Transverse colon (tissue), 4 donors: ENCODE results near the gene OAS3. TPM values are rescaled to one million over a fixed set of nuclear protein-coding genes. Genes with fewer than 3 reads are reported as not detected.

Experiments used
- DNase-seq: peaks from one replicate; pipeline ENCODE4 v3.0.0-alpha.2; 2019
- H3K27ac ChIP-seq, 4 donors: fragments of 200-600 bp; sonication (generic); 2 replicates each; pipeline ENCODE4 v1.5.1; 2016 to 2018; ENCODE audit warnings: inconsistent platforms in 4 of 4
- H3K27me3 ChIP-seq: fragments of 200-600 bp; sonication (generic); 2 replicates; pipeline ENCODE4 v1.5.1; 2017; ENCODE audit warnings: inconsistent platforms
- H3K36me3 ChIP-seq, 4 donors: fragments of 200-600 bp; sonication (generic); 2 replicates each; pipeline ENCODE4 v1.5.1; 2017 to 2019; ENCODE audit warnings: inconsistent platforms in 4 of 4
- H3K4me1 ChIP-seq, 4 donors: fragments of 200-600 bp; sonication (generic); 2 replicates each; pipeline ENCODE4 v1.5.1; 2017 to 2020; ENCODE audit warnings: inconsistent platforms in 4 of 4
- H3K4me3 ChIP-seq, 4 donors: fragments of 200-600 bp; sonication (generic); 1 replicate in 1 of 4; 2 replicates in 3 of 4; pipeline versions ENCODE4 v1.5.1 to v1.6.1; 2017 to 2019; ENCODE audit warnings: inconsistent platforms in 4 of 4
- H3K9me3 ChIP-seq, 2 donors: fragments of 200-600 bp; sonication (generic); 2 replicates each; pipeline ENCODE4 v1.5.1; 2017 to 2019; ENCODE audit warnings: inconsistent platforms in 2 of 2
- CTCF ChIP-seq, 5 experiments: fragments of 200-600 bp in 3 of 5; fragments of 450-650 bp in 2 of 5; sonication (generic) in 3 of 5; IDR thresholded peaks; 1 replicate in 2 of 5; 2 replicates in 3 of 5; pipeline ENCODE4 v1.5.1; 2016 to 2017; ENCODE audit warnings: antibody characterized with exemption in 5 of 5, inconsistent platforms in 3 of 5, mild to moderate bottlenecking in 2 of 5, moderate library complexity in 1 of 5
- EP300 ChIP-seq: sonication (generic); formaldehyde crosslinking; IDR thresholded peaks from one replicate; pipeline ENCODE4 v1.6.1; 2017; ENCODE audit warnings: antibody characterized with exemption, low read depth
- POLR2A ChIP-seq: fragments of 450-650 bp; IDR thresholded peaks from one replicate; pipeline ENCODE4 v1.6.1; 2016; ENCODE audit warnings: antibody characterized with exemption, mild to moderate bottlenecking, moderate library complexity
- POLR2AphosphoS5 ChIP-seq, 3 donors: sonication (generic); formaldehyde crosslinking; IDR thresholded peaks; one replicate each; pipeline ENCODE4 v1.6.1; 2016; ENCODE audit warnings: antibody characterized with exemption in 3 of 3
- WGBS, 2 donors: methylation state at CpG; one replicate each; pipeline ENCODE4 v1.1.5; 2018; ENCODE audit warnings: low coverage in 1 of 2; 5-methylcytosine and 5-hydroxymethylcytosine counted together
- in situ Hi-C, 4 donors: fragments of 200-750 bp; cut with MboI; loops; one replicate each; pipeline versions ENCODE4 v1.15.0 to v1.15.1; 2017; ENCODE audit warnings: low sequenced_read_pairs in 3 of 4, low pct_ligation_motif_present in 1 of 4, low pct_unique_long_range_greater_than_20kb in 1 of 4
- intact Hi-C: fragments of 100-400 bp; cut with DNase I; formaldehyde crosslinking; loops from one replicate; pipeline ENCODE4 v1.15.1; 2023; ENCODE audit warnings: low total_unique reads
- total RNA-seq, 4 donors: library from RNA; depleted of rRNA; stranded (reverse); fragments of >200 nt; gene quantifications; one replicate each; pipeline ENCODE4 v1.1.0, GENCODE V29; 2016

Gene OAS3
- total RNA-seq, 4 donors from 2014 or later: 6.2 to 17.6 (median 12.4) TPM

GRCh38 chr12:113019025-113019424, 80.8 kb downstream of the OAS3 start:
- no peak for DNase-seq
- H3K36me3 ChIP-seq: no peaks in the 10 kb centered on the region
- TF ChIP-seq CTCF (IDR thresholded peaks at IDR 0.05): no peak
- H3K27me3 ChIP-seq: no peaks in the 10 kb centered on the region
- no peaks in the 10 kb centered on the region for H3K9me3 ChIP-seq
- intact Hi-C loops: no loop called here
- 52 to 54% methylated on average over 4 of the region's 4 CpGs for WGBS, 2 donors
- H3K4me1 ChIP-seq: no peaks in the 10 kb centered on the region
- H3K27ac ChIP-seq: no peak overlapping the region
- H3K4me3 ChIP-seq: no peak overlapping the region
- in situ Hi-C loops: no loop called here

- TF ChIP-seq CTCF (IDR thresholded peaks at IDR 0.05) (no peak), EP300 (no peak), POLR2A (no peak), POLR2AphosphoS5 (IDR thresholded peaks at IDR 0.05) (no peak)
- no peaks in the 10 kb centered on the region for H3K9me3 ChIP-seq
Measured at GRCh38 chr12:113021500-113021899, 83.2 kb downstream of the OAS3 start.

More at GRCh38 chr12:113021500-113021899, 83.2 kb downstream of the OAS3 start:
- no peak overlapping the region for H3K27ac ChIP-seq
- no peaks in the 10 kb centered on the region for H3K4me1 ChIP-seq
- 84 to 88% methylated on average over 1 of the region's 1 CpG for WGBS, 2 donors
- intact Hi-C loops (no loop called here), in situ Hi-C loops (no loop called here)
- DNase-seq: no peak
- H3K4me3 ChIP-seq: no peak overlapping the region
- no peaks in the 10 kb centered on the region for H3K27me3 ChIP-seq
- no peaks in the 10 kb centered on the region for H3K36me3 ChIP-seq

Other genes with a start within 250 kb of the OAS3 start
- 1 to 10 TPM in 1 of 4 donors, not detected in 3; 3.4 TPM for gene RPH3A, start 146.7 kb upstream of the OAS3 start, total RNA-seq
- 100 to 1,000 TPM in 1 of 4 donors, 10 to 100 TPM in 3; 30.1 to 101 (median 82.1) TPM for gene OAS1, start 31.5 kb upstream of the OAS3 start, total RNA-seq
- 1 to 10 TPM; 2.0 to 5.1 (median 3.5) TPM for gene OAS2, start 40.0 kb downstream of the OAS3 start, total RNA-seq
- gene DTX1, start 118.3 kb downstream of the OAS3 start, total RNA-seq: 1 to 10 TPM in 3 of 4 donors, under 1 TPM in 1; 1.00 to 4.3 (median 3.0) TPM
- 10 to 100 TPM in 1 of 4 donors, 1 to 10 TPM in 3; 1.9 to 38.2 (median 4.9) TPM for gene RASAL1, start 197.3 kb downstream of the OAS3 start, total RNA-seq
- not detected for gene CFAP73, start 211.2 kb downstream of the OAS3 start, total RNA-seq
- gene DDX54, start 247.0 kb downstream of the OAS3 start, total RNA-seq: 10 to 100 TPM; 60.7 to 96.1 (median 72.8) TPM
- gene RITA1, start 247.2 kb downstream of the OAS3 start, total RNA-seq: 10 to 100 TPM; 17.5 to 41.5 (median 23.8) TPM